ENCODE measurements around the gene IL17F.

- TF ChIP-seq POLR2AphosphoS5 (IDR thresholded peaks at IDR 0.05), result no peak
- TF ChIP-seq, protein P1, sequence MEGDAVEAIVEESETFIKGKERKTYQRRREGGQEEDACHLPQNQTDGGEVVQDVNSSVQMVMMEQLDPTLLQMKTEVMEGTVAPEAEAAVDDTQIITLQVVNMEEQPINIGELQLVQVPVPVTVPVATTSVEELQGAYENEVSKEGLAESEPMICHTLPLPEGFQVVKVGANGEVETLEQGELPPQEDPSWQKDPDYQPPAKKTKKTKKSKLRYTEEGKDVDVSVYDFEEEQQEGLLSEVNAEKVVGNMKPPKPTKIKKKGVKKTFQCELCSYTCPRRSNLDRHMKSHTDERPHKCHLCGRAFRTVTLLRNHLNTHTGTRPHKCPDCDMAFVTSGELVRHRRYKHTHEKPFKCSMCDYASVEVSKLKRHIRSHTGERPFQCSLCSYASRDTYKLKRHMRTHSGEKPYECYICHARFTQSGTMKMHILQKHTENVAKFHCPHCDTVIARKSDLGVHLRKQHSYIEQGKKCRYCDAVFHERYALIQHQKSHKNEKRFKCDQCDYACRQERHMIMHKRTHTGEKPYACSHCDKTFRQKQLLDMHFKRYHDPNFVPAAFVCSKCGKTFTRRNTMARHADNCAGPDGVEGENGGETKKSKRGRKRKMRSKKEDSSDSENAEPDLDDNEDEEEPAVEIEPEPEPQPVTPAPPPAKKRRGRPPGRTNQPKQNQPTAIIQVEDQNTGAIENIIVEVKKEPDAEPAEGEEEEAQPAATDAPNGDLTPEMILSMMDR (IDR thresholded peaks at IDR 0.05), result no peak
- no peak for TF ChIP-seq POLR2A (IDR thresholded peaks at IDR 0.05)
Measured at GRCh38 chr6:52276130-52276529, 31.8 kb upstream of the IL17F start.
